WTC11 (cell line): Measurements from ENCODE around the gene FAM217A. TPM values are rescaled to one million over a fixed set of nuclear protein-coding genes. Genes with fewer than 3 reads are reported as not detected.
A peak's percentile ranks its signal among the peaks of the same experiment; 100 is the strongest.

Experiments used
- ATAC-seq: fragments of 200-7000 bp; cut with Tn5 transposase; 2 replicates; pipeline ENCODE4 v1.10.0; 2021; ENCODE audit warnings: mild to moderate bottlenecking, moderate library complexity
- CTCF ChIA-PET: fragments of 300-600 bp; sonication (Branson Sonifier 250); formaldehyde crosslinking; loops from one replicate; lab custom pipeline; 2021; ENCODE audit warnings: antibody characterized with exemption; lab: Charles Lee
- POLR2A ChIA-PET: fragments of 350-600 bp; sonication (Branson Sonifier 250); formaldehyde crosslinking; loops from one replicate; lab custom pipeline; 2021; ENCODE audit warnings: antibody characterized with exemption; lab: Charles Lee
- DNase-seq: peaks from one replicate; pipeline ENCODE4 v3.0.0; 2021; ENCODE audit warnings: low spot score
- H3K27ac Mint-ChIP-seq: 2 replicates; pipeline ENCODE4 v1.8.0; 2021; ENCODE audit warnings: mixed read lengths
- H3K27me3 Mint-ChIP-seq: 2 replicates; pipeline ENCODE4 v1.8.0; 2021; ENCODE audit warnings: low read depth, mild to moderate bottlenecking, moderate library complexity, mixed read lengths
- H3K36me3 Mint-ChIP-seq: 2 replicates; pipeline ENCODE4 v1.8.0; 2021; ENCODE audit warnings: mixed read lengths
- H3K4me1 Mint-ChIP-seq: 2 replicates; pipeline ENCODE4 v1.8.0; 2022; ENCODE audit warnings: mixed read lengths
- H3K4me3 Mint-ChIP-seq: 2 replicates; pipeline ENCODE4 v1.8.0; 2021; ENCODE audit warnings: mild to moderate bottlenecking, moderate library complexity, mixed read lengths
- H3K9me3 Mint-ChIP-seq: 2 replicates; pipeline ENCODE4 v1.8.0; 2021; ENCODE audit warnings: mixed read lengths
- ATF1 ChIP-seq: sonication (generic); formaldehyde crosslinking; IDR thresholded peaks from 2 replicates; pipeline ENCODE4 v1.8.1; 2023; ENCODE audit warnings: mild to moderate bottlenecking, moderate library complexity, missing genetic modification reagents
- CREM ChIP-seq: sonication (generic); formaldehyde crosslinking; IDR thresholded peaks from 2 replicates; pipeline ENCODE4 v1.8.1; 2022; ENCODE audit warnings: mild to moderate bottlenecking, missing genetic modification reagents, moderate library complexity
- EMX1 ChIP-seq: fragments of 250-450 bp; sonication (Bioruptor Pico); IDR thresholded peaks from 2 replicates; pipeline ENCODE4 v1.8.0; 2021; ENCODE audit warnings: mild to moderate bottlenecking
- GTF2I ChIP-seq: fragments of 250-450 bp; sonication (Bioruptor Pico); conservative IDR thresholded peaks from 2 replicates; pipeline ENCODE4 v1.4.0; 2021; ENCODE audit warnings: mild to moderate bottlenecking
- HMGXB4 ChIP-seq: sonication (generic); formaldehyde crosslinking; IDR thresholded peaks from 2 replicates; pipeline ENCODE4 v1.8.1; 2023; ENCODE audit warnings: mild to moderate bottlenecking, moderate library complexity, missing genetic modification reagents
- IRF2 ChIP-seq: sonication (generic); formaldehyde crosslinking; IDR thresholded peaks from 2 replicates; pipeline ENCODE4 v1.8.0; 2022; ENCODE audit warnings: low read depth, missing genetic modification reagents, borderline replicate concordance
- JAZF1 ChIP-seq: fragments of 250-450 bp; sonication (Bioruptor Pico); IDR thresholded peaks from 2 replicates; pipeline ENCODE4 v1.9.0; 2021; ENCODE audit warnings: moderate library complexity, mild to moderate bottlenecking, inconsistent platforms
- JUN ChIP-seq: sonication (generic); formaldehyde crosslinking; IDR thresholded peaks from 2 replicates; pipeline ENCODE4 v1.8.0; 2023; ENCODE audit warnings: mild to moderate bottlenecking, missing genetic modification reagents
- MLX ChIP-seq: sonication (generic); formaldehyde crosslinking; IDR thresholded peaks from 2 replicates; pipeline ENCODE4 v1.8.1; 2023; ENCODE audit warnings: mild to moderate bottlenecking, missing genetic modification reagents, moderate library complexity
- MYBL2 ChIP-seq: sonication (generic); formaldehyde crosslinking; IDR thresholded peaks from 2 replicates; pipeline ENCODE4 v1.8.1; 2023; ENCODE audit warnings: mild to moderate bottlenecking, moderate library complexity, missing genetic modification reagents
- SMAD4 ChIP-seq: sonication (generic); formaldehyde crosslinking; IDR thresholded peaks from 2 replicates; pipeline ENCODE4 v1.8.0; 2022; ENCODE audit warnings: mild to moderate bottlenecking, missing genetic modification reagents
- STAT6 ChIP-seq: sonication (generic); formaldehyde crosslinking; conservative IDR thresholded peaks from 2 replicates; pipeline ENCODE4 v1.8.1; 2023; ENCODE audit warnings: mild to moderate bottlenecking, low read depth, missing genetic modification reagents, moderate library complexity
- TP53 ChIP-seq: sonication (generic); formaldehyde crosslinking; IDR thresholded peaks from 2 replicates; pipeline ENCODE4 v1.8.1; 2023; ENCODE audit warnings: mild to moderate bottlenecking, missing genetic modification reagents
- ZMAT4 ChIP-seq: fragments of 250-450 bp; sonication (Bioruptor Pico); IDR thresholded peaks from 2 replicates; pipeline ENCODE4 v1.9.0; 2021; ENCODE audit warnings: mild to moderate bottlenecking
- ZNF425 ChIP-seq: fragments of 250-450 bp; sonication (Bioruptor Pico); conservative IDR thresholded peaks from 2 replicates; pipeline ENCODE4 v1.9.0; 2021; ENCODE audit warnings: mild to moderate bottlenecking
- total RNA-seq: library from RNA; stranded (reverse); gene quantifications from 3 replicates; pipeline ENCODE4 v1.2.3, GENCODE V29; 2021
- TF ChIP-seq, protein P1 (sequence below): sonication (generic); formaldehyde crosslinking; IDR thresholded peaks from 2 replicates; pipeline ENCODE4 v1.8.1; 2022; ENCODE audit warnings: mild to moderate bottlenecking, moderate library complexity, missing genetic modification reagents
- TF ChIP-seq, protein P2 (sequence below): sonication (generic); formaldehyde crosslinking; IDR thresholded peaks from 2 replicates; pipeline ENCODE4 v1.8.0; 2023; ENCODE audit warnings: missing genetic modification reagents
- TF ChIP-seq, protein P3 (sequence below): sonication (generic); formaldehyde crosslinking; IDR thresholded peaks from 2 replicates; pipeline ENCODE4 v1.8.0; 2022; ENCODE audit warnings: mild to moderate bottlenecking, missing genetic modification reagents
- TF ChIP-seq, protein P4 (sequence below): fragments of 200-600 bp; IDR thresholded peaks from 2 replicates; pipeline ENCODE4 v1.8.0; 2022; ENCODE audit warnings: antibody characterized with exemption

The FAM217A gene
- total RNA-seq, 1 experiment from 2014 or later: not detected

DNA sequence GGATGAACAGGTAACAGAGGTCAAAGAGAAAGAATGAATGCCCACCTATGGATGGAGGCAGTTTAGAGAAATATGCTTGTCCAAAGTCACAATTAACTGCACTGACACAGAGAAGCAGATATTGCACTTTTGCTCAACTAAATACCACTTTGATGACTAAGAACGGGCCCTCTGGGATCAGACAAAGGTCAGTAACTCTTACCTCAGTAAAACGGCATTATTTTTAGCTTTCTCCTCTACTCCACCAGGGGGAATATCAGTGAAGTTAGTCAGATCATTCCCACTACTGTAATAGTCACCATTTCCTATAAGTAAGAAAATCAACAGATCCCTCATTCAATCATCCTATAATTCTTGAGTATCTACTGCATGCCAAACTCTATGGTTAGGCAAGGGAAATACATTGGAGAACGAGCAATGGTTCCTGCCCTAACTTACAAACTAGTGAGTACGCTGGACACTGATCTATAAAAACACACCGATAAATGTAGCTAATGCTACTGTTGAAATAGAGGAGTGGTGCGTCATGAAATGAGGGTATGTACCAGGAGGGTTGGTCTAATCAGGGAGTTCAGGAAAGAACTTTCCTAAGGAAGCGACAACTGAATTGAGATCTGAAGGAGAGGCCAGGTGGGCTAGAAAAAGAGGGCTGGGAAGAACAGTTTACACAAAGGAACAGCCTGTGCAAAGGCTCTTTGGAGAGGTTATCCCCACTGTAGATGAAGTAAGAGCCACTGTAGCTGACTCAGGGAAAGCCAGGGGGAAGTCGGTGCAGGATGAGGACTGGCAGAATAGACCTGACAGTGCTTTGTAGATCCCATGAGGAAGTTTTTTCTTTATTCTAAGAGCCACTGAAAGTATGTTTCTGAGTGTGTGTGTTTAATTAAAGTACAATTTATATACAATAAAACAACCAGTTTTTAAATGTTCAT lies 47.3 kb upstream of the FAM217A start (continued):
- TF ChIP-seq, protein P1, sequence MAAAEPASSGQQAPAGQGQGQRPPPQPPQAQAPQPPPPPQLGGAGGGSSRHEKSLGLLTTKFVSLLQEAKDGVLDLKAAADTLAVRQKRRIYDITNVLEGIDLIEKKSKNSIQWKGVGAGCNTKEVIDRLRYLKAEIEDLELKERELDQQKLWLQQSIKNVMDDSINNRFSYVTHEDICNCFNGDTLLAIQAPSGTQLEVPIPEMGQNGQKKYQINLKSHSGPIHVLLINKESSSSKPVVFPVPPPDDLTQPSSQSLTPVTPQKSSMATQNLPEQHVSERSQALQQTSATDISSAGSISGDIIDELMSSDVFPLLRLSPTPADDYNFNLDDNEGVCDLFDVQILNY (CRISPR knock-in tag): no peak
- no peak for TF ChIP-seq JAZF1 (CRISPR knock-in tag)
- no peak for TF ChIP-seq SMAD4 (CRISPR knock-in tag)
- TF ChIP-seq JUN (CRISPR knock-in tag): no peak
- no peak for TF ChIP-seq ZNF425 (CRISPR knock-in tag)

- Mint-ChIP-seq H3K36me3 (peaks cover 72% of the 10 kb centered on the region), H3K4me1 (no peaks in the 10 kb centered on the region), H3K27me3 (no peaks in the 10 kb centered on the region), H3K4me3 (no peak overlapping the region), H3K27ac (peak overlapping the region; percentile 15; the same call in 1 of the 2 replicates), H3K9me3 (peaks cover 12% of the 10 kb centered on the region)
- no peak for TF ChIP-seq TP53
- TF ChIP-seq, protein P2, sequence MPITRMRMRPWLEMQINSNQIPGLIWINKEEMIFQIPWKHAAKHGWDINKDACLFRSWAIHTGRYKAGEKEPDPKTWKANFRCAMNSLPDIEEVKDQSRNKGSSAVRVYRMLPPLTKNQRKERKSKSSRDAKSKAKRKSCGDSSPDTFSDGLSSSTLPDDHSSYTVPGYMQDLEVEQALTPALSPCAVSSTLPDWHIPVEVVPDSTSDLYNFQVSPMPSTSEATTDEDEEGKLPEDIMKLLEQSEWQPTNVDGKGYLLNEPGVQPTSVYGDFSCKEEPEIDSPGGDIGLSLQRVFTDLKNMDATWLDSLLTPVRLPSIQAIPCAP: no peak
- no peak for TF ChIP-seq JUN (CRISPR knock-in tag)
- TF ChIP-seq, protein P3, sequence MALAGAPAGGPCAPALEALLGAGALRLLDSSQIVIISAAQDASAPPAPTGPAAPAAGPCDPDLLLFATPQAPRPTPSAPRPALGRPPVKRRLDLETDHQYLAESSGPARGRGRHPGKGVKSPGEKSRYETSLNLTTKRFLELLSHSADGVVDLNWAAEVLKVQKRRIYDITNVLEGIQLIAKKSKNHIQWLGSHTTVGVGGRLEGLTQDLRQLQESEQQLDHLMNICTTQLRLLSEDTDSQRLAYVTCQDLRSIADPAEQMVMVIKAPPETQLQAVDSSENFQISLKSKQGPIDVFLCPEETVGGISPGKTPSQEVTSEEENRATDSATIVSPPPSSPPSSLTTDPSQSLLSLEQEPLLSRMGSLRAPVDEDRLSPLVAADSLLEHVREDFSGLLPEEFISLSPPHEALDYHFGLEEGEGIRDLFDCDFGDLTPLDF (CRISPR knock-in tag): no peak
- TF ChIP-seq, protein P4, sequence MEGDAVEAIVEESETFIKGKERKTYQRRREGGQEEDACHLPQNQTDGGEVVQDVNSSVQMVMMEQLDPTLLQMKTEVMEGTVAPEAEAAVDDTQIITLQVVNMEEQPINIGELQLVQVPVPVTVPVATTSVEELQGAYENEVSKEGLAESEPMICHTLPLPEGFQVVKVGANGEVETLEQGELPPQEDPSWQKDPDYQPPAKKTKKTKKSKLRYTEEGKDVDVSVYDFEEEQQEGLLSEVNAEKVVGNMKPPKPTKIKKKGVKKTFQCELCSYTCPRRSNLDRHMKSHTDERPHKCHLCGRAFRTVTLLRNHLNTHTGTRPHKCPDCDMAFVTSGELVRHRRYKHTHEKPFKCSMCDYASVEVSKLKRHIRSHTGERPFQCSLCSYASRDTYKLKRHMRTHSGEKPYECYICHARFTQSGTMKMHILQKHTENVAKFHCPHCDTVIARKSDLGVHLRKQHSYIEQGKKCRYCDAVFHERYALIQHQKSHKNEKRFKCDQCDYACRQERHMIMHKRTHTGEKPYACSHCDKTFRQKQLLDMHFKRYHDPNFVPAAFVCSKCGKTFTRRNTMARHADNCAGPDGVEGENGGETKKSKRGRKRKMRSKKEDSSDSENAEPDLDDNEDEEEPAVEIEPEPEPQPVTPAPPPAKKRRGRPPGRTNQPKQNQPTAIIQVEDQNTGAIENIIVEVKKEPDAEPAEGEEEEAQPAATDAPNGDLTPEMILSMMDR: no peak
- ATAC-seq (no peak), DNase-seq (no peak)
- ChIA-PET POLR2A (no interaction called here), CTCF (interaction anchor here (1.2 to 1.3 kb wide), 2 partner anchors 11 to 27 kb away, joined by 3 to 6 read pairs; no protein-coding TSS in a partner anchor)
Measured at GRCh38 chr6:4125500-4125899, 46.6 kb upstream of the FAM217A start.

GRCh38 chr6:4124351-4124750 lies 45.4 kb upstream of the FAM217A start:
- Mint-ChIP-seq H3K9me3 (peaks cover 6% of the 10 kb centered on the region), H3K36me3 (peaks cover 68% of the 10 kb centered on the region), H3K4me1 (no peaks in the 10 kb centered on the region), H3K27ac (no peak overlapping the region), H3K4me3 (no peak overlapping the region), H3K27me3 (no peaks in the 10 kb centered on the region)
- ChIA-PET CTCF (no interaction called here), POLR2A (no interaction called here)
- ATAC-seq: no peak
- DNase-seq: no peak
- TF ChIP-seq ZMAT4 (no peak), IRF2 (CRISPR knock-in tag) (no peak), CREM (CRISPR knock-in tag) (no peak), MLX (CRISPR knock-in tag) (no peak), HMGXB4 (CRISPR knock-in tag) (no peak), MYBL2 (no peak), STAT6 (CRISPR knock-in tag) (no peak), ATF1 (no peak), EMX1 (CRISPR knock-in tag) (no peak), GTF2I (no peak)
